Endothelial cell of umbilical vein (primary cell): ENCODE measurements around the gene LRRIQ1. TPM values are rescaled to one million over a fixed set of nuclear protein-coding genes. Genes with fewer than 3 reads are reported as not detected.

Experiments used
- BruUV-seq: library from RNA; stranded (reverse); fragments of 400-500 nt; replicated peaks from 2 replicates; lab custom pipeline; 2021; lab: Mats Ljungman, UMichigan
- CTCF ChIA-PET: fragments of 300-600, 350-600 bp; sonication (Branson Sonifier 250); formaldehyde crosslinking; loops from one replicate; lab custom pipeline; 2021; ENCODE audit warnings: antibody characterized with exemption, inconsistent platforms; lab: Charles Lee
- POLR2A ChIA-PET: fragments of 300-600, 350-600 bp; sonication (Branson Sonifier 250); formaldehyde crosslinking; loops from one replicate; lab custom pipeline; 2021; ENCODE audit warnings: antibody characterized with exemption, inconsistent platforms; lab: Charles Lee
- DNase-seq: peaks from one replicate; pipeline ENCODE4 v3.0.0-alpha.2; 2011; ENCODE audit warnings: low read depth, low spot score
- FAIRE-seq: peaks from 2 replicates; lab custom pipeline; 2011; peaks lifted over from hg19 to GRCh38; lab: Jason Lieb, UNC
- H2AFZ ChIP-seq: 2 replicates; pipeline ENCODE4 v1.6.0; 2012; ENCODE audit warnings: low read depth, low read length, control low read depth, inconsistent platforms
- H3K27ac ChIP-seq: 2 replicates; pipeline ENCODE4 v1.5.1; 2011; ENCODE audit warnings: low read depth, mild to moderate bottlenecking, control low read depth, low read length, moderate library complexity; ENCODE audit not compliant: insufficient read depth
- H3K27me3 ChIP-seq, 2 experiments: 2 replicates each; pipeline versions ENCODE4 v1.6.0 to v1.6.1; 2011; ENCODE audit warnings: low read length in 2 of 2, mixed read lengths in 1 of 2; ENCODE audit not compliant: control insufficient read depth in 2 of 2, insufficient read depth in 2 of 2
- H3K36me3 ChIP-seq, 2 experiments: 2 replicates in 1 of 2; 3 replicates in 1 of 2; pipeline ENCODE4 v1.5.1; 2011; ENCODE audit warnings: low read length in 2 of 2, mild to moderate bottlenecking in 1 of 2, moderate library complexity in 1 of 2; ENCODE audit not compliant: control insufficient read depth in 2 of 2, insufficient read depth in 2 of 2; ENCODE audit errors: extremely low read depth in 1 of 2
- H3K4me1 ChIP-seq: 3 replicates; pipeline ENCODE4 v1.5.1; 2011; ENCODE audit warnings: mild to moderate bottlenecking, low read length; ENCODE audit not compliant: control insufficient read depth, insufficient read depth; ENCODE audit errors: extremely low read depth
- H3K4me2 ChIP-seq: 2 replicates; pipeline ENCODE4 v1.6.1; 2011; ENCODE audit warnings: low read length, control low read depth, mixed read lengths; ENCODE audit not compliant: insufficient read depth
- H3K4me3 ChIP-seq, 3 experiments: fragments of 200-600 bp in 1 of 3; sonication (generic), shearing (Covaris generic) in 1 of 3; replicated peaks in 1 of 3; 2 replicates each; pipeline ENCODE4 v1.5.1; 2011 to 2016; ENCODE audit warnings: control low read depth in 3 of 3, low read length in 3 of 3, mild to moderate bottlenecking in 2 of 3, inconsistent platforms in 1 of 3, low read depth in 1 of 3, moderate library complexity in 1 of 3; ENCODE audit not compliant: insufficient read depth in 1 of 3
- H3K79me2 ChIP-seq: 2 replicates; pipeline ENCODE4 v1.6.0; 2012; ENCODE audit warnings: low read length, inconsistent platforms; ENCODE audit not compliant: control insufficient read depth, insufficient read depth
- H3K9ac ChIP-seq: replicated peaks from 2 replicates; pipeline ENCODE3; 2011; ENCODE audit warnings: low read length, control low read depth; ENCODE audit not compliant: insufficient read depth; ENCODE audit errors: extremely low read depth
- H3K9me1 ChIP-seq: replicated peaks from 3 replicates; pipeline ENCODE4 v1.6.0; 2011; ENCODE audit warnings: mild to moderate bottlenecking, low read length; ENCODE audit not compliant: control insufficient read depth, insufficient read depth; ENCODE audit errors: extremely low read depth
- H3K9me3 ChIP-seq: replicated peaks from 2 replicates; pipeline ENCODE4 v1.5.1; 2012; ENCODE audit warnings: low read length, inconsistent platforms; ENCODE audit not compliant: control insufficient read depth, insufficient read depth
- H4K20me1 ChIP-seq: replicated peaks from 2 replicates; pipeline ENCODE3; 2011; ENCODE audit warnings: mild to moderate bottlenecking, low read length; ENCODE audit not compliant: control insufficient read depth, insufficient read depth; ENCODE audit errors: extremely low read depth
- EZH2 ChIP-seq: IDR thresholded peaks from 2 replicates; pipeline ENCODE4 v1.6.1; 2012; ENCODE audit warnings: borderline replicate concordance, low read depth, mild to moderate bottlenecking, moderate library complexity, low read length, inconsistent platforms; ENCODE audit not compliant: severe bottlenecking
- FOS ChIP-seq: IDR thresholded peaks from 2 replicates; pipeline ENCODE4 v1.6.1; 2011; ENCODE audit warnings: mild to moderate bottlenecking, low read length, moderate library complexity, borderline replicate concordance; ENCODE audit not compliant: insufficient read depth
- GATA2 ChIP-seq: IDR thresholded peaks from 2 replicates; pipeline ENCODE4 v1.7.0; 2011; ENCODE audit warnings: low read depth, mild to moderate bottlenecking, moderate library complexity, mixed read lengths, low read length; ENCODE audit not compliant: insufficient read length, insufficient read depth
- JUN ChIP-seq: IDR thresholded peaks from 2 replicates; pipeline ENCODE4 v1.6.1; 2011; ENCODE audit warnings: borderline replicate concordance, low read depth; ENCODE audit not compliant: insufficient read length, insufficient read depth
- MAX ChIP-seq: IDR thresholded peaks from 2 replicates; pipeline ENCODE4 v1.6.1; 2011; ENCODE audit not compliant: insufficient read depth, insufficient read length
- MYC ChIP-seq: IDR thresholded peaks from one replicate; pipeline ENCODE4 v1.6.1; 2011; ENCODE audit warnings: mild to moderate bottlenecking, low read depth, low read length
- POLR2A ChIP-seq: IDR thresholded peaks from 2 replicates; pipeline ENCODE4 v1.6.1; 2012; ENCODE audit warnings: low read depth, mild to moderate bottlenecking, control low read depth, low read length
- POLR2AphosphoS5 ChIP-seq: IDR thresholded peaks from 2 replicates; pipeline ENCODE4 v1.6.1; 2012; ENCODE audit warnings: low read depth, mild to moderate bottlenecking, control low read depth, low read length, moderate library complexity; ENCODE audit not compliant: insufficient read depth
- dilution Hi-C: fragments of 300-500 bp; cut with MboI; formaldehyde crosslinking; loops from one replicate; pipeline ENCODE4 v1.15.0; 2019; ENCODE audit warnings: low sequenced_read_pairs; ENCODE audit not compliant: extremely low pct_ligation_motif_present
- intact Hi-C: fragments of 100-400 bp; cut with micrococcal nuclease; formaldehyde crosslinking; loops from one replicate; pipeline ENCODE4 v1.10.0; 2022
- polyA plus RNA-seq, 4 experiments: library from polyadenylated mRNA; depleted of rRNA in 3 of 4; stranded (reverse) in 3 of 4; unstranded in 1 of 4; fragments of >200 nt; gene quantifications; 2 replicates each; pipeline versions ENCODE4 v1.2.1 to v1.2.3, GENCODE V29; 2011 to 2012; ENCODE audit warnings: missing spikeins in 1 of 4
- total RNA-seq: library from RNA; stranded (reverse); gene quantifications from 2 replicates; pipeline ENCODE4 v1.2.3, GENCODE V29; 2021
- TF ChIP-seq, protein P1 (sequence below), 2 donors: IDR thresholded peaks; 1 replicate in 1 of 2; 2 replicates in 1 of 2; pipeline ENCODE4 v1.5.1; 2011; ENCODE audit warnings: low read length in 2 of 2, mild to moderate bottlenecking in 2 of 2, moderate library complexity in 2 of 2, control low read depth in 1 of 2, inconsistent platforms in 1 of 2, low read depth in 1 of 2; ENCODE audit not compliant: insufficient read depth in 1 of 2; ENCODE audit errors: extremely low read depth in 1 of 2

LRRIQ1 gene
- total and polyA plus RNA-seq, 2 donors (not counting 3 experiments of a cell fraction or from before 2014, with no cell fraction given): 0.08 to 0.20 TPM

GRCh38 chr12:85278598-85279448 lies 242.7 kb downstream of the LRRIQ1 start:
- H3K9me1 ChIP-seq: no peaks in the 10 kb centered on the region
- H3K36me3 ChIP-seq: no peaks in the 10 kb centered on the region
- POLR2A ChIA-PET: no interaction called here
- peak overlapping the region; percentile 92 for H3K4me2 ChIP-seq
- CTCF ChIA-PET: interaction anchor here (1.0 to 1.5 kb wide), 2 partner anchors 11 to 146 kb away, joined by 3 read pairs; no protein-coding TSS in a partner anchor
- H3K27me3 ChIP-seq: peaks cover 24 to 39% of the 10 kb centered on the region in 2 experiments
- no peaks in the 10 kb centered on the region for H3K9me3 ChIP-seq
- no peak overlapping the region for H3K27ac ChIP-seq
- FAIRE-seq (no peak), DNase-seq (no peak)
- intact Hi-C loops: no loop called here
- dilution Hi-C loops: no loop called here
- BruUV-seq: no TSS peak
- H3K79me2 ChIP-seq: peaks cover 16% of the 10 kb centered on the region
- no peak overlapping the region for H3K4me3 ChIP-seq
- TF ChIP-seq POLR2A: no peak
- no peak for TF ChIP-seq MYC
- no peak for TF ChIP-seq JUN
- no peak for TF ChIP-seq MAX
- TF ChIP-seq GATA2: no peak
- no peak for TF ChIP-seq EZH2
- no peak for TF ChIP-seq FOS
- TF ChIP-seq, protein P1, sequence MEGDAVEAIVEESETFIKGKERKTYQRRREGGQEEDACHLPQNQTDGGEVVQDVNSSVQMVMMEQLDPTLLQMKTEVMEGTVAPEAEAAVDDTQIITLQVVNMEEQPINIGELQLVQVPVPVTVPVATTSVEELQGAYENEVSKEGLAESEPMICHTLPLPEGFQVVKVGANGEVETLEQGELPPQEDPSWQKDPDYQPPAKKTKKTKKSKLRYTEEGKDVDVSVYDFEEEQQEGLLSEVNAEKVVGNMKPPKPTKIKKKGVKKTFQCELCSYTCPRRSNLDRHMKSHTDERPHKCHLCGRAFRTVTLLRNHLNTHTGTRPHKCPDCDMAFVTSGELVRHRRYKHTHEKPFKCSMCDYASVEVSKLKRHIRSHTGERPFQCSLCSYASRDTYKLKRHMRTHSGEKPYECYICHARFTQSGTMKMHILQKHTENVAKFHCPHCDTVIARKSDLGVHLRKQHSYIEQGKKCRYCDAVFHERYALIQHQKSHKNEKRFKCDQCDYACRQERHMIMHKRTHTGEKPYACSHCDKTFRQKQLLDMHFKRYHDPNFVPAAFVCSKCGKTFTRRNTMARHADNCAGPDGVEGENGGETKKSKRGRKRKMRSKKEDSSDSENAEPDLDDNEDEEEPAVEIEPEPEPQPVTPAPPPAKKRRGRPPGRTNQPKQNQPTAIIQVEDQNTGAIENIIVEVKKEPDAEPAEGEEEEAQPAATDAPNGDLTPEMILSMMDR (IDR thresholded peaks at IDR 0.05; ENCODE audit: extremely low read depth in 1 of 2, insufficient read depth in 1 of 2, low read depth in 1 of 2, low read length in 2 of 2): no peak
- no peak for TF ChIP-seq POLR2AphosphoS5
- peak overlapping the region; percentile 90 for H2AFZ ChIP-seq
- H4K20me1 ChIP-seq: no peaks in the 10 kb centered on the region
- no peak overlapping the region for H3K9ac ChIP-seq
- H3K4me1 ChIP-seq: peaks cover 6% of the 10 kb centered on the region
